Measurements from ENCODE around the gene FKBP5.
"Not testable (repeated sequence)": the region's sequence is repeated elsewhere in the genome, so short reads cannot be mapped to it uniquely, and the experiment has no call there.

FKBP5 gene

DNA sequence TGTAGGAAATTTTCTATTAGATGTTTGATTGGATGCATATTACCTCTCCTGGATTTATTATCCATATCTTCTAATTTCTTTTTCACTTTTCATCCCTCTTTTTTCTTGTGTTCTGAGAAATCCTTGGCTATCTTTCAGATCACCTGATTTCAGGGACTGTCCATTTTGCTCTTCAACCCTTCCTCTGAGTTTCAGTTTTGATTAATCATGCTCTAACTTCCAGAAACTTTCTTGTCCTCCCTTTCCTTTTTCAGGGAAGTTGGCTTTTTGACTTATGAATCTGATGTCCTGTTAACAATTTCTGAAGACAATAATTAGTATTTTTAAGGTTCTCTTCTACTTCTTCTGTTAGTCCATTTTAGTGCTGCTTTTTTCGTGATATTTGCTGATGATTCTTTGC lies 79.1 kb downstream of the FKBP5 start:
- DNase-seq = no peak

DNA sequence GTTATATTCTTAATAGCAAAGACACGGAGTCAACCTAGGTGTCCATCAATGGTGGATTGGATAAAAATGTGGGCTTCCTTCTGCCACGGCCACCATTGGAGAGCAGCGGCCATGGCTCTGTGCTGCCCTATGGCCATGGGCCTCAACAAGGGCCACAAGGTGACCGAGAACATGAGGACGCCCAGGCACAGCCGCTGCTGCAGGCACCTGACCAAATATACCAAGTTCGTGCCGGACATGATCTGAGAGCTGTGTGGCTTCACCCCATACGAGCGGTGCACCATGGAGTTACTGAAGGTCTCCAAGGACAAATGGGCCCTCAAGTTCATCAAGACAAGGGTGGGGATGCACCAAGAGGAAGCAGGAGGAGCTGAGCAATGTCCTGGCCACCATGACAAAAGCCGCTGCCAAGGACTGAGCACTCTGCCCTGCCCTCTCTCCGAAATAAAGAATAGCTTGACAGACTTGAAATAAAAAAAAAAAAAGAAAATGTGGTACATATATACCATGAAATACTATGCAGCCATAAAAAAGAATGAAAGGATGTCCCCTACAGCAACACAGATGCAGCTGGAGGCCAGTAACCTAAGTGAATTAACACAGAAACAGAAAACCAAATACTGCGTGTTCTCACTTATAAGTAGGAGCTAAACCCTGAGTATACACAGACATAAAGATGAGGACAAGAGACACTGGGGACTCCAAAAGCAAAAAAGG lies 81.0 kb downstream of the FKBP5 start:
- no peak for DNase-seq

DNA sequence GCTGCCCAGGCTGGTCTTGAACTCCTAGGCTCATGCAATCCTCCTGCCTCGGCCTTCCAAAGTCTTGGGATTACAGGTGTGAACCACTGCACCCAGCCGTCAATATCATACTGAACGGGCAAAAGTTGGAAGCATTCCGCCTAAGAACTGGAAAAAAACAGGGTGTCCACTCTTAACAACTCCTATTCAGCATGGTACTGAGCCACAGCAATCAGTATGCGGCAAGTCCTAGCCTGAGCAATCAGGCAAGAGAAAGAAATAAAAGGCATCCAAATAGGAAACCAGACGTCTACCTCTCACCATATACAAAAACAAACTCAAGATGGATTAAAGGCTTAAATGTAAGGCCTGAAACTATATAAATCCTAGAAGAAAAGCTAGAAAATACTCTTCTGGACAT lies 83.1 kb downstream of the FKBP5 start:
- no peak for DNase-seq

DNA sequence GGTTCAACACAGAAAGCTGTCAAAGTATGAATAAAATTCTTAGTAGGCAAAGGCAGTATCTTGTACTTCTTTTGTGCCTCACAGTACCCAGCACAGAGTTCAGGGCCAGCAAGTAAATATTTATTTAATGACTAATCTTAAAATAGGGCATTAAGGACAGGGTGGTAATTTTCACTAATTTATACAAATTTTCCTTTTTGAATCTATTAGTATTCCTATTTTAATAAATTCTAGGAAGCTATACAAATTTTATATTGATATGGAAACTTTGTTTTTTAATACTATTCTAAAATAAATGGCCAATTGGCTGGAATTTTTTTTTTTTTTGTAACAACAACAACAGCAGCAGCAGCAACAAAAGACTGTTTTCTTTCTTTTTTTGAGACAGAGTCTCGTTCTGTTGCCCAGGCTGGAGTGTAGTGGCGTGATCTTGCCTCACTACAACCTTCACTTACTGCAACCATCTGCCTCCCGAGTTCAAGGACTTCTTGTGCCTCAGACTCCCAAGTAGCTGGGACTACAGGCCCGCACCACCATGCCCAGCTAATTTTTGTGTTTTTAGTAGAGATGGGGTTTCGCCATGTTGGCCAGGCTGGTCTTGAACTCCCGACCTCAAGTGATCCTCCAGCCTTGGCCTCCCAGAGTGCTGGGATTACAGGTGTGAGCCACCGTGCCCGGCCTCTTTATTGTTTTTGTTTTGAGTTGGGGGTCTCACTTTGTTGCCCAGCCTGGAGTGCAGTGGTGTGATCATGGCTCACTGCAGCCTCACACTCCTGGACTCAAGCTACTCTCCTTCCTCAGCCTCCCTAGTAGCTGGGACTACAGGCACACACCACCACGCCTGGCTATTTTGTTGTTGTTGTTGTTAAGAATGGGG lies 85.2 kb downstream of the FKBP5 start:
- no peak for DNase-seq

DNA sequence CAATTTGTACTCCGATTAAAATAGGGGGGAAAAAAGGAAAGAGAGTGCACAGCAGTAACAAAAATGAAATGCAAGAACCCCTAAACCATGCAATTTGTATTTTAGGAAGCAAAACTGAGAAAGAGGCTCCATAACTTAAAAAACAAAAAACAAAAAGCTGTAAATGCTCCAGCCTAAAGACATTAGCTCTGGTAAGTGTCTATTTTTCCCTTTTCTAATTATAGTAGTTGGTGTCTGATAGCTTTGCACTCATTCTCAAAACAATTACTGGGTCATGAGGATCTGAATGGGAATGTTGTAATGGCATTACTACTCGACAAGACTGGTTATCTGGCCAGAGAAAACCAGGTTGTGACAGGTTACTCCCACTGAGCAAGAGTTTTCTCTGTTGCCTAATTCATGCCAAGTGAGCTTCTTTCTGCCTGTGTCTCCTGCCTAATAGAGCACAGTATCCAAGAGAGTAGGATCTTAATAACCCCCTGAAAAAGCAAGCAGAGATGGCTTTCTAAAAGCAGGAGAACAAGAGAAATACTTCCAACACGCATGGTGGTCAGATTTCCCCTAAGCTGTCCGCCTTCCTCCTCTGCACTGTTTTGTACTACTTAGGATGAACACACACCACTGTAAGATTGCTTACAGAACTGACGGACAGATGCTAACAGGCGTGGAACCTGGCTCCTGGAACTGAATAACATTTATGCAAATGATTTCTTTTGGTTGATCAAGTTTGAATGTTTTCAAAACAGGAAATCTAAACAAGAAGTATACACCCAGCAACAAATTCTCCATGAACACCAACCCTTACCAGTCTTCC lies 86.4 kb downstream of the FKBP5 start:
- no peak for DNase-seq

DNA sequence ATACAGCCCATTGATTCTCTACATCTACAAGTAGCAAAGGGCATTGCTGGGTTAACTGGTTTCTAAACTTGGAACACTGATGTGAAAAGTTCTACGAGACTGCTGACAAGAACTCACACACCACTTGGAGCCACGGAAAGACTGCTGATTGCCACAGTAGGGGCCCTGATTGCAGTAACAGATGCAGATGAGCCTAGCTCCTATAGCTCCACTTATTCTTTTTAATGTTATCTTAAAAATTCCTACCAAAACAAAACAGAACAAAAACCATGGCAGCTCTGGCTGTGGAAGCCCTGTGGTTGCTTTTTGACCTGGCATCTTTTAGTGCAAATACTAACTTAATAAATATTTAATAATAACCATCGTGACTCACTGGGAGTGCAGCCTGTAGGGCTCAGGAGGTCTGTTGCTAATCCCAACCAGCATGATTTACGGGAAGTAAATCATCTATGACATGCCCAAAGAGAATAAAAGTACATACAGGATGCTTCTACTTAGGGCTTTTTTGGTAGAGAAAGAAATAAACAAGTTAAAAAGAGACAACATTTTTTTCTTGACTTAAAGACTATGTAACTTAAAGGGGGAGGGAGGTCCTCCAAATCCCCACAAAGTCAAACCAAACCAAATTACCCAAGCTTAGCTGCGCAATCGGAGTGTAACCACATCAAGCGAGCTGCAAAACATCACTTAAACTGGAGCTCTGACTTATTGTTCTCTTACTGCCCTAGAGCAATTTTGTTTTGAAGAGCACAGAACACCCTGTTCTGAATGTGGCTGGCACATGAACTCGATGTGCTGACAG lies 87.2 kb downstream of the FKBP5 start:
- DNase-seq = peak; percentile 28

DNA sequence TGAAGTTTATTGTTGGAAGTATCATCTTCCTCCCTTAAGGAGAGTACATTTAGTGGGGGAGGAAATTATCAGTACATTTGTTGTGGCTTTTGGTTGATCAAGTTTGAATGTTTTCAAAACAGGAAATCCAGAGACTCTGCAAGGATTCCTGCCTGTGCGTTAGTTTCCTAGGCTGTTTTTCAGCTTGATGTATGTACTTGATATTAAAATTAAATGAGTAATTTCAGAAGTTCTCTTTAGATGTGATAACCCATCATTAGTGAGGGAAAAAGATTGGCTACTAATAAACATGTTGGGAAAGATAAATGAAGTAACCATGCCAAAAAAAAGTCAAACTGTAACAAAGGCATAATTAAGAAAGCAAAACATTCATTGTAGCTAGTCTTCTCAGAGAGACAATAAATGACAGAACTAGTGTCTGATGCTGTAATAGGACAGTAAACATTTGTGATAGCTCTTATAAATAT lies 88.0 kb downstream of the FKBP5 start:
- no peak for DNase-seq

DNA sequence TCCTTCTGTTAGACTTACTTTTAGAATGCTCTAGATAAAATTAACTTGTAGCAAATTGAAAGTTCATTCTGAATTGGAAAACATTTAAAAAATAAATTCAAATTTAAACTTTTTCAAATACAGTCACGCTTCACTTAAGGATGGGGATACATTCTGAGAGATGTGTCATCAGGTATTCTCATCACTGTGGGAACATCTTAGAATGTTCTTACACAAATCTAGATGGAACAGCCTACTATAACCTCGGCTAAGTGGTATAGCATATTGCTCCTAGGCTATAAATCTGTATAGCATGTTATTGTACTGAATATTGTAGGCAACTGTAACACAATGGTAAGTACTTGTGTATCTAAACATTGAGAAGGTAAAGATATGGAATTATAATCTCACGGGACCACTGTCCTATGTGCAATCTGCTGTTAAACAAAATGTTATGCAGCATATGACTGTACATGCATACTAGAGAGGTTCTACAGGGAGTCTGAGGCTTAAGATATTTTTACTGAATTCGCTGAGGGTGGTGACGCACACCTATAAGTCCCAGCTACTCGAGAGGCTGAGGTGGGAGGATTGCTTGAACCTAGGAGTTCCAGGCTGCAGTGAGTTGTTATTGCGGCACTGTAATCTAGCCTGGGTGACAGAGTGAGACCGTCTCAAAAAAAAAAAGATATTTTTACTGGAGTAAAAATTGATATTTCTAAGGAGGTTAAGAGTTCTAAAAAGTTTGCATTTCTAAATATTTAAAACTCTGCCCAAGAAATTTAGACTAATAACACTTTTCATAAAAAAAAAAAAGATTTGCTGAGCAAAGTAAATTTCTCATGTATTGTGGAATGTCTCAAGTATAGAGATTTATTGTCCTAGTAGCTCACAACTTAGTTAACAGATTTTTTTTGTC lies 88.7 kb downstream of the FKBP5 start:
- DNase-seq = no peak

DNA sequence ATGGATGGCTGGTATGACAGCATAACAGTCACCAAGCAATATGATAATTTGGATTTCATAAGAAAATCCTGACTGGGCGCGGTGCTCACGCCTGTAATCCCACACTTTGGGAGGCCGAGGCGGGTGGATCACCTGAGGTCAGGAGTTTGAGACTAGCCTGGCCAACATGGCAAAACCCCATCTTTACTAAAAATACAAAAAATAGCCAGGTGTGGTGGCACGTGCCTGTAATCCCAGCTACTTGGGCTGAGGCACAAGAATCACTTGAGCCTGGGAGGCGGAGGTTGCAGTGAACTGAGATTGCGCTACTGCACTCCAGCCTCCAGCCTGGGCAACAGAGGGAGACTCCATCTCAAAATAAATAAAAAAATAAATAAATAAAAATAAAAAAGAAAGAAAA lies 90.1 kb downstream of the FKBP5 start:
- not testable (repeated sequence) for DNase-seq

DNA sequence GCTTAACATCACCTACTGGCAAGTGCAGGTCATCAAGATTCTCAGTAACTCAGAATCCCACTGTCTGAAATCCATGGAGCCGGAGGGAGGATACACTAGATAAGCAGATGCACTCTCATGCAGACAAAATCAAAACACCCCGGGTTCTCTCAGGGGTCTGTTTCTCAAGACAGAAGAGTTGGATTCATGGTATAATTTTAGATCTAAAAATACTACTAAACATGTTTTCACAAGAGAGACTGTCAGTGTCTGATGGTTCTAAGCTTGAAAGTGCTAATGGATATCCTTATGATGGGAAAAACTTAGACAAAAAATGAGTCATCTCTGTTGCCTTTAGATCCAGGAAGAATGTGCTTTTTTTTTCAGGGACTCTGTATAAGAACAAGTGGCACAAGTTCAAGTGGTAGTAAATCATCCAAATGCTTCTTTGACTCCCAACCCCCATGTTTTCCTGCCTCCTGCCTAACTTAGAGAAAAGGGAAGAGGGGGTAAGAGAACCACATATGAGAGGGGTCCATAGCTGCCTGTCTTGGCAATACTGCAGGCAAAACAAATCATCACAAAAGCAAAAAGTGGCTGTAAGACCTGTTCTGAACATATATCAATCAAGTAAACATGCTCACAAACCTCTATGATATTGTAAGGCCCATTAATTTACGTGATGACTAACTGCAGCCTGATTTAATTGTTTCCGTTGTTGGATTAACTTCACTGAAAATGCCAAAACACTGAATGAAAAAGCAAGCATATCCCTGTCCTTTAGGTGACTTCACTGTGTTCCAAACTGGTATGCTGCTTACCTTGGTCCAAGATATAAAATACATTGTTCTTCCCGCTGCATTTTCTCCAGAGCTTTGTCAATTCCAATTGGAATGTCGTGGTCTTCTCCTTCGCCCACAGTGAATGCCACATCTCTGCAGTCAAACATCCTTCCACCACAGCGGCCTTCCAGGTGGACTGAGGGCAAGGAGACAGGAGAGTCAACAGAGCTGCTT lies 92.0 kb downstream of the FKBP5 start:
- DNase-seq = peak; percentile 9

DNA sequence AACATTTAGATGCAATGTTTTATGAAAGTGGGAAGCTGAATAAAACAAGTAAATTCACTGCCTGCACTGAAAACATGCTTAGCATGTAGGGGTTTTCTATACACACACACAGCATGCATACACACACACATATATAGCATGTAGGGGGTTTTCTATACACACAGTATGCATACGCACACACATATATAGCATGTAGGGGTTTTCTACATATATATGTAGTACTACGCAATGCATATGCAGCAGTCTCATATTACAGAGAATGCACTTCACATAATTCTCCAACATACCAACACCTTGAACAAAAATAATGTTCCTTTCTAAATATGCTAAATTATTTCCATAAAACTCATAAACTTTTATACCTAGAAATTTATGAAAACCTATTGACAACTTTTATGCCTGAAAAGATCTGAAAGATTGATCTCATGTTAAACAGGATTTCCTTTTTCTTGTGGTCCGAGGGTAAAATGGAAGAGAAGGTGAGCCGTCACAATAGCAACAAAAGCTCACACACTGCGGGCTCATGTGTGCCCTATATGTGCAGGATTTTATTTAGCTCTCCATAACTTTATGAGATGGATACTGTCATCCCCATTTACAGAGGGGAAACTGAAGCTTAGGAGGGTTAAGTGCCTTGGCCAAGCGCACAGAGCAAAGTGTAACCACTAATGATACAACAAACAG lies 94.1 kb downstream of the FKBP5 start:
- DNase-seq = no peak

DNA sequence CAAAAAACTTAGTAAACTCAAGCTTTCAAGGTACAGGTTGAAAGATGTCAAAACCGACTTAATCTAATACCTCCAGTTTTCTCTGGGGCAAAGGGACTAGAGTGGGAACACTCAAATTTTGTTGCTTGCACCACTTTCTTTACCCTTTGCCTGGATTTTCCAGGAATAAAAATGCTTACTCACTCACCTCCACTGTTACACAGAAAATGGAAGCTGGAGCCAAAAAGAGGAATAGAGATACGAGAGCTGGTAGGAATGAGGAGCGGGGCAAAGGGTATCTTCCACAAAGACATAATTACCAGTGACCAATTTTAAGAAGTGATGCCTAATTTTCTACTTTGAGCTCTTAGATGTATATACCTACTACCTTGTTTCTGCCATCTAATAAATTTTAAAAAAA lies 96.5 kb downstream of the FKBP5 start:
- DNase-seq = no peak

DNA sequence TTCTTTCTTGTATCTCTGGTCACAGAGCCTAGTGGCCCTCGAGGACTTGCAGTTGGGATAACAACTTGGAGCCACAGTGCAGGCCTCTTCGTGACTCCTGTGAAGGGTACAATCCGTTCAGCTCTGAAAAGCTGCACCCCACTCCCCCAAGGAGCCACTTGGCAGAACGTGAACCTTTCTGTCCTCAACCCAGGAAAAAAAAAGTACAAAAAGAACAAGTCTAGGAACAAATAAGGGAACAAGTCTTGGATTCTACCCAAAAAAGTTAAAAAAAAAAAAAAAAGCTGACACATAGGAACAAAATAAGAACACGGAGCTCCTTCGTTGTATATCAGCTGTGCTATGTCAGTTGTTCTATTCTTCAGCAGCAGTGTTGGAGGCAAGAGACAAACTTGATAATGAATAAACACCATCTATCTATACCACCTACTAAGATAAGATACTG lies 98.1 kb downstream of the FKBP5 start:
- no peak for DNase-seq

DNA sequence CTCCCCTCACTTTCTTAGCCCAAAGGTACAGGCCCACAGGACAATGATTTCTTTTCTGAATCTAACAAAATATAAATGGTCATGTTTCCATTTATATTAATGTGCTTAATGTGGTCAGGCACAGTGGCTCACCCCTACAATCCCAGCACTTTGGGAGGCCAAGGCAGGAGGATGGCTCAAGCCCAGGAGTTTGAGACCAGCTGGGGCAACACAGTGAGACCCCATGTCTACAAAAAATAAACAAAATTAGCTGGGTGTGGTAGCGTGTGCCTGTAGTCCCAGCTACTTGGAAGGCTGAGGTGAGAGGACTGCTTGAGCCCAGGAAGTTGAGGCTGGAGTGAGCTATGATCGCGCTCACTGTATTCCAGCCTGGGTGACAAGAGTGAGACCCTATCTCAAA lies 98.8 kb downstream of the FKBP5 start:
- no peak for DNase-seq

DNA sequence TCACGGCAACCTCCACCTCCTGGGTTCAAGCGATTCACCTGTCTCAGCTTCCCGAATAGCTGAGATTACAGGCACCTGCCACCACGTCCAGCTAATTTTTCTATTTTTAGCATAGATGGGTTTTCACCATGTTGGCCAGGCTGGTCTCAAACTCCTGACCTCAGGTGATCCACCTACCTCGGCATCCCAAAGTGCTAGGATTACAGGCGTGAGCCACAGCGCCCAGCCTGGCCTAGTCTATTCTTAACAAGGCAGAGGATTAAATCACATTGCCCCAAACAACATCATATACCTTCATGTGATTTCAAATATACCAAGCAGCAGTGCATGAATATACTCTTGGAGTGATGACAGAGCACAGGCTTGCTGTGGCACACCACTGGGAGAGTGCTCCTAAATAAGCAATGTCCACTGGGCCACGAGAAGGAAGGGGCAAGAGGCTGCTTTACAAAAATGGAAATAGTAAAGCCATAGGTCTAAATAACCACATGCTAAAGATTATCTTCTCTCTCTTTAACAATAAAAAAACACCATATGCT lies 99.4 kb downstream of the FKBP5 start:
- no peak for DNase-seq

DNA sequence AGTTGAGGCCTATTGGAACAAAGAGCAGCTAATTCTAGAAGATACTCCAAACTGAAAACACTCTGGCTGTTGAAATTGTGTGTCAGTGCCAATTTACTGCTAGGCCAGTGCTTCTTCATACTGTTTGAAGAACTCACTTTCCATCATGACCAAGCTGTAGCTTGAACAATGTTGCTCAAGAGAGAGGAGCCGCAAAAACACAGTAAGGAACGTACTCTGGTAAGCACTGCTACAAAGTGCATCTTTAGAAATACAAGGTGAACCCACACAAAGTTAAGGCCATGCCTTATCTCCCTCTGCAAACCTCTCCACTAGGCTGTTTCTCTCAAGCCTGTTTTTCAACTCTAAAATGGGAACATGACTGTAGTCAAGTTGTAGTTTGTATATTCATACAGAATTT lies 101.5 kb downstream of the FKBP5 start:
- no peak for DNase-seq

DNA sequence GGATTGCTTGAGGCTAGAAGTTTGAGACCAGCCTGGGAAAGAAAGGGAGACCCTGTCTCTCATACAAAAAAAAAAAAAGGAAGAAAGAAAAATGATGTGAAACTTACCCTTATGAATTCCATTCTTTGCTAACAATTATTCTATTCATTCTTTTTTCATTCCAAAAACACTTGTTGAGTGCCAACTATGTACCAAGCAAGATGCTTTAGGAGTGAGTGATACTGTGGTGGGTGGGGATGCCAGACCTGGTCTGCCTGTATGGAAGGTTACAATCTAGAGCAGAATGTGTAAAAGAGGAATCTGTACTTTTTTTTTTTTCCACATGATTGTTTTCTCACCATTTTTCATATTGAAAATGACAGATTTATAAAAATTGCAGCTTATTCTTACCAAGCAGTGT lies 102.2 kb downstream of the FKBP5 start:
- no peak for DNase-seq

DNA sequence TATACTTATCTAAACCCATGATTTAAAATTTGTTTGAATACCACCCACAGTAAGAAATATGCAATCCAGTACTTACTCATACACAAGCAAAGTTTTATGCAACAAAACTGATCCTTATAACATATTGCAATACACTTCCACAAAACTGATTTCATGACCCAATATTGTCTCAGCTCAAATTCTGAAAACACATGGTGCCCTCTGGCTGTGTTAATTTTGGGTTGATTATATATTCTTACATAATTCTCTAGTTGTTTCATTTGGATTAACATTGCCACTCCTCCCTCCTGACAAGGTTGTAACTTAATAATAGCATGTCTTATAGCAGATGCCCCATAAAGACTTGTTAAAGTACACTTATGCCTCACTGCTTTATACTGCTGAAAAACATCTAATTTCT lies 103.1 kb downstream of the FKBP5 start:
- DNase-seq = no peak

Measured in T1000 (cell line).